PC-9 (cell line): ENCODE results near the gene PAM.

ENCODE experiments used
- CTCF ChIP-seq: fragments of 200-600 bp; sonication (generic); conservative IDR thresholded peaks from 2 replicates; pipeline ENCODE4 v1.6.1; 2017; ENCODE audit warnings: mixed run types, antibody characterized with exemption, mild to moderate bottlenecking, moderate library complexity
- EZH2 ChIP-seq: fragments of 200-600 bp; sonication (generic); IDR thresholded peaks from 2 replicates; pipeline ENCODE4 v1.8.0; 2017; ENCODE audit warnings: antibody characterized with exemption, low read depth

GRCh38 chr5:102975457-102976182 lies 220.5 kb downstream of the PAM start:
- TF ChIP-seq CTCF (no peak), EZH2 (no peak)
